DMS114 treated with DMSO at 0.1 percent for 48 hours (cell line): Measurements from ENCODE around the gene MYOM1.
"Not testable (repeated sequence)": the region's sequence is repeated elsewhere in the genome, so short reads cannot be mapped to it uniquely, and the experiment has no call there.

Experiments
- DNase-seq: peaks from one replicate; lab custom pipeline; 2025; ENCODE audit not compliant: unreplicated experiment; lab: John Stamatoyannopoulos, UW

MYOM1 gene

GRCh38 chr18:3061581-3062312, 158.0 kb downstream of the MYOM1 start:
- no peak for DNase-seq

DNA sequence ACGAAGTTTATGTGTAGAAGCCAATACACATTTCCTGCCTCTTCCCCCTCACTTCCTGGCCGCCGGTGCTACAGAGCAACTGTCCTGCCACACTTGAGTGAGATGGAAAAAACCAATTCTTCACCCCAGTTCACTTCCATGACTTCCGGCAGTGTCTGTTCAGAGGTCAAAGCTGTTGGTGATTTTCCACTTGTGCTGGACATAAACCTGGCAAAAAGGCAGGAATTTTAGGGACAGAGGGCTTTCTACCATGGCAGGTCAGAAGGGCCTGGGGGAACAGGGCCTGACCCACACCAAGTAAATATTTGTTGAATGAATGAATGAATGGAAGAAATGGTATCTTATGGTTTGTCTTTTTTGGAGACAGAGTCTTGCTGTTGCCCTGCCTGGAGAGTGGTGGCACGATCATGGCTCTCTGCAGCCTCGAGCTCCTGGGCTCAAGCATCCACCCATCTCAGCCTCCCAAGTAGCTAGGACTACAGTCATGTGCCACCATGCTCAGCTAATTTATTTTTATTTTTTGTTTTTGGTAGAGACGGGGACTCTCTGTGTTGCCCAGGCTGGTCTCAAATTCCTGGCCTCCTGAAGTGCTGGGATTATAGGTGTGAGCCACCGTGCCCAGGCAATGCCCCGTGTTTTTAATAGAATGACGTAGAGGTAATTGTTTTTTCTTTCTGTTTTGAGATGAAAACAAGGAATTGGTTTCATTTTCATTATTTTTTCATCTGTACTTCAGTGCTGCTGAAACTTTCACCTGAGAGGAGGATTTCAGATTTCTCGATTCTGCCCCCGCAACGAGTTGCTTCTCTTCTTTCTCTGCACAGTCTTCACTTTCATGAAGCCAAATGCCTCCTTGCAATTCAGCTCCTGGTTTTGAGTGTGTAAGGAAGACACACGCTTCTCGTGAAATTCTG, 158.8 kb downstream of the MYOM1 start:
- no peak for DNase-seq

DNA sequence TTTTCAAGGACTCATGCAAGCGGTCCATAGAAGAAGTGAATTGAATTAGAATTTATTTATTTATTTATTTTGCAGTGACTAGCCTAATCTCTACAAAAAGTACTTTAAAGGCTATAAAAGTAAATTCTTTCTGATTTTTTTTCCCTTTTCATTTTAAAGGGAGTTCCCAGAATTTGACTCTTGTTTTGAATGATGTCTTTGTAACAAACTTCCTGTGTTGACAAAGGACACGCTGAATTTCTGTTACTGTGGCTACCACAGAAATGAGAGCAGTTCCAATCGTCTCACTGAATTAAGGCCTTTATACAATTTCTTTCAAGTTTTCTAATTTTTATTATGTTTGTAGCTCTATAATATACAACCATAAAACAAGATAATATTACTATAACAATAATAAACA, 160.5 kb downstream of the MYOM1 start:
- DNase-seq: no peak

GRCh38 chr18:3058328-3059191, 161.2 kb downstream of the MYOM1 start:
- DNase-seq: no peak

DNA sequence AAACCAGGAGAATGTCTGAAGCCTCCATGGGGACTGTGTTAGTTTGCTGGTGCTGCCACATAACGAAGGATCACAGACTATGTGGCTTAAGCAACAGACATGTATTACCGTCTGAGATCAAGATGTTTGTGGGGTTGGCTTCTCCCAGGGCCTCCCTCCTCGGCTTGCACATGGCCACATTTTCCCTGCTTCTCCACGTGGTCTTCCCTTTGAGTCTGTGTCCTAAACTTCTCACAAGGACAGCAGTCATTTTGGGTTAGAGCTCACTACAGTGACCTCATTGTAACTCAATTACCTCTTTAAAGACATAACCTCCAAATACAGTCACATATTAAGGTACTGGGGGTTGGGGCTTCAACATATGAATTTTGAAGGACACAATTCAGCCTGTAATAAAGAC, 162.2 kb downstream of the MYOM1 start:
- DNase-seq: no peak

DNA sequence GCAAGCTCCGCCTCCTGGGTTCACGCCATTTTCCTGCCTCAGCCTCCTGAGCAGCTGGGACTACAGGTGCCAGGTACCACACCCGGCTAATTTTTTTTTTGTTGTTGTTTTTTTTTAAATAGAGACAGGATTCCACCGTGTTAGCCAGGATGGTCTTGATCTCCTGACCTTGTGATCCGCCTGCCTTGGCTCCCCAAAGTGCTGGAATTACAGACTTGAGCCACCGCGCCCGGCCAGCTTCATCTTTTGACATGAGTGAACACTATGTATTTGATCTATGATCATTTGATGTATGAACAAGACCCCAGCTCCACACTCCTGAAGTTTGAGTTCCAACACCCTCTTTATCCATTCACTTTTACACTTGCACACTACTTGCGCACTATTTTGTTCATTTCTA, 163.5 kb downstream of the MYOM1 start:
- no peak for DNase-seq

GRCh38 chr18:3055816-3056215, 164.0 kb downstream of the MYOM1 start:
- no peak for DNase-seq

GRCh38 chr18:3055186-3055728, 164.5 kb downstream of the MYOM1 start:
- no peak for DNase-seq

DNA sequence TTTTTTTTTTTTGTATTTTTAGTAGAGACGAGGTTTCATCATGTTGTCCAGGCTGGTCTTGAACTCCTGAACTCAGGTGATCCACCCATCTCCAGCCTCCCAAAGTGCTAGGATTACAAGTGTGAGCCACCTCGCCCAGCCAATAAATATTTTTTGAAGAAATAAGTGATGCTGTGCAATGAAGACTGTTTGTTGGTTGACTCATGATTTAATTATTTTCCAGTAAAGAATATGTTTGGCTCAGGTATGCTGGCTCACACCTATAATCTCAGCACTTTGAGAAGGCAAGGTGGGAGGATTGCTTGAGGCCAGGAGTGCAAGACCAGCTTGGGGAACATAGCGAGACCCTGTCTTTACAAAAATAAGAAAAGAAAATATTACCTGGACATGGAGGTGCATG, 165.0 kb downstream of the MYOM1 start:
- DNase-seq: no peak

GRCh38 chr18:3054214-3054613, 165.6 kb downstream of the MYOM1 start:
- no peak for DNase-seq

- no peak for DNase-seq
Observed at GRCh38 chr18:3053081-3053480, 166.7 kb downstream of the MYOM1 start.

DNA sequence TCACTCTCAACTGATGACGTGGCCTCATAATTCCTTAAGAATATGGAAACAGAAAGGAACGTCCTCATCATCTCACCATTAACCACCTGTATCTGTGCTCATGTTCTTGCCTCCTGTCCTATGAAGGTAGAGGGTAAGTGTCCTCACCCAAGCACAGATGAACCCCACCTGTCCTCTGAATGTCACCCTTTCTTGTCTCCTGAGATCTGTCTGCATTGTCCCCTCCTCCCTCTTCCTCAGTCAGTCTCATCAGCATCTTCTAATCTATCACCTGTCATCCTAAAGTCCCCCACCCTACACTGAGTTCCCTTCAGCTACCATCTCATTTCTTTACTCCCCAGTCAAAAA, 167.4 kb downstream of the MYOM1 start:
- no peak for DNase-seq

GRCh38 chr18:3051718-3052410, 167.9 kb downstream of the MYOM1 start:
- no peak for DNase-seq

DNA sequence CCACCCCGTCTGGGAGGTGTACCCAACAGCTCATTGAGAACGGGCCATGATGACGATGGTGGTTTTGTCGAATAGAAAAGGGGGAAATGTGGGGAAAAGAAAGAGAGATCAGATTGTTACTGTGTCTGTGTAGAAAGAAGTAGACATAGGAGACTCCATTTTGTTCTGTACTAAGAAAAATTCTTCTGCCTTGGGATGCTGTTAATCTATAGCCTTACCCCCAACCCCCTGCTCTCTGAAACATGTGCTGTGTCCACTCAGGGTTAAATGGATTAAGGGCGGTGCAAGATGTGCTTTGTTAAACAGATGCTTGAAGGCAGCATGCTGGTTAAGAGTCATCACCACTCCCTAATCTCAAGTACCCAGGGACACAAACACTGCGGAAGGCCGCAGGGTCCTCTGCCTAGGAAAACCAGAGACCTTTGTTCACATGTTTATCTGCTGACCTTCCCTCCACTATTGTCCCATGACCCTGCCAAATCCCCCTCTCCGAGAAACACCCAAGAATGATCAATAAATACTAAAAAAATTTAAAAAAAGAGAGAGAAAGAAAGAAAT, 169.8 kb downstream of the MYOM1 start:
- DNase-seq: not testable (repeated sequence)

DNA sequence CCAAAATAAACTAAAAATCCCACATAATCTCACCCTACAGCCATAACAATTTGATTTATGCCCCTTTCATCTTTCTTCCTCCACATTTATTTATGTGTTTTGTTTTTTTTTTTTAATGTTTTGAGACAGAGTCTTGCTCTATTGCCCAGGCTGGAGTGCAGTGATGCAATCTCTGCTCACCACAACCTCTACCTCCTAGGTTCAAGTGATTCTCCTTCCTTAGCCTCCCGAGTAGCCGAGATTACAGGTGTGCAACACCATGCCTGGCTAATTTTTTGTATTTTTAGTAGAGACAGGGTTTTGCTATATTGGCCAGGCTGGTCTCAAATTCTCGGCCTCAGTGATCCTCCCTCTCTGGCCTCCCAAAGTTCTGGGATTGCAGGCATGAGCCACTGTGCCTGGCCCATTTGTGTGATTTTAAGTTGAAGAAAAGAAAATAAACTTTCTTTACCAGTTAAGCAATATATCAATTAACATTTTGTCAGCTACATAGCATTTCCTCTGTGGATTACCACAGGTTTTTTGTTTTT, 170.9 kb downstream of the MYOM1 start:
- DNase-seq: no peak

GRCh38 chr18:3048121-3048520, 171.6 kb downstream of the MYOM1 start:
- DNase-seq: no peak

GRCh38 chr18:3046216-3046808, 173.5 kb downstream of the MYOM1 start:
- DNase-seq: no peak

- DNase-seq: no peak
Observed at GRCh38 chr18:3044931-3045698, 174.7 kb downstream of the MYOM1 start.

DNA sequence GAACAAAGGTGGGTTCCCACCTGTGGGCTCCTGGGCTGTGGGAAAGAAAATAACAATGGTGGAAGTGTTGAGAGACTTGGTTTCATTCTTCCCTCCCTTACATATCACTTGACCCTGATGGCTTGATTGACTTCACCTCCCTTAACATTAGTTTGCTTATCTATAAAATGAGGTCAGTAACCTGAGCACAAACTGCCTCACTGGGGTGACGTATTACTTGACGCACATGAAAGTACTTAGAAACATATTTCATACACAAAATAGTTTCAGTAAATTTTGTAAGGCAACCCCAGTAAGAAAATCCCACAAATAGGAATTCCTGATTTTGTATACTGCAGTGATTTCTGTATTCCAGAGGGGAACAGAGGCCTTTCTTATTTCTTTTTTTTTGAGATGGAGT, 177.4 kb downstream of the MYOM1 start:
- no peak for DNase-seq
